HG03135 (cell line): Measurements from ENCODE around the gene TMEM132D.

Source experiments
- ATAC-seq: cut with Tn5 transposase; IDR thresholded peaks from one replicate; pipeline ENCODE4 v1.9.1; 2021; ENCODE audit warnings: mild to moderate bottlenecking, moderate library complexity; ENCODE audit not compliant: unreplicated experiment

The TMEM132D gene

GRCh38 chr12:129606239-129606638, 297.6 kb downstream of the TMEM132D start:
- no peak for ATAC-seq

- no peak for ATAC-seq
Observed at GRCh38 chr12:129605666-129606065, 298.2 kb downstream of the TMEM132D start.

- no peak for ATAC-seq
Observed at GRCh38 chr12:129604506-129604905, 299.3 kb downstream of the TMEM132D start.

DNA sequence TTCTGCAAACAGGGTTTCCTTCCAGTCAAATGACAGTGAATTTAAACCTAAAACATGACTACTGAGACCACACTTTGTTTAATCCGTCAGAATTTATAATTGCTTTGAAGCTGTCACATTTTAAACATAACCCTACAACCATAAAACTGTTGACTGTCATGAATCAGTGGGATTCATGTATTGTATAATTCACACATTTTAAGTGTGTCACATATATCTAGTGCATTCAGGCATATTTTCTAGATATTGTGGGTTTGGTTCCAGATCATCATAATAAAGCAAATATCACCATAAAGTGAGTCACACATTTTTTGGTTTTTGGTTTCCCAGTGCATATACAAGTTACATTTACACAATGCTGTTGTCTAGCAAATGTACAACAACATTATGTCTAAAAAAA, 304.4 kb downstream of the TMEM132D start:
- ATAC-seq: no peak

- ATAC-seq: no peak
Observed at GRCh38 chr12:129594098-129594497, 309.7 kb downstream of the TMEM132D start.

DNA sequence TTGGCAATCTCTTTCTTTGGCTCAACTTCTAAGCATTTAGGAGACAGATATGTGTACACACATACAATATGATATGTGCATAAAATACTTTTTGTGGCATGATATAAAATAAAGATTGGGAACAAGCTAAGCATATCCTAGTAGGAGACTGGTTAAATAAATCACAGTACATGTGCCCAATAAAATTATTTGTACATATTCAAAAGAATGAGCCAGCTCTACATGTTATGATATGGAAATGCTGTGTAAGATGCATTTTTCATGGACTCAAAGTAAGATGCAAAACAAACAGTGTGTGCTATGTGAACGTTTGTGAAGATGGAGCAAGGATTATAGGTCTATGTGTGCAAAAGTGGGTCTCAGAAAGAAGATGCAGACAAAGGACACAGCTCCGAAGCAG, 311.4 kb downstream of the TMEM132D start:
- no peak for ATAC-seq

- no peak for ATAC-seq
Observed at GRCh38 chr12:129589503-129589902, 314.3 kb downstream of the TMEM132D start.

GRCh38 chr12:129588142-129588541, 315.7 kb downstream of the TMEM132D start:
- ATAC-seq: no peak

DNA sequence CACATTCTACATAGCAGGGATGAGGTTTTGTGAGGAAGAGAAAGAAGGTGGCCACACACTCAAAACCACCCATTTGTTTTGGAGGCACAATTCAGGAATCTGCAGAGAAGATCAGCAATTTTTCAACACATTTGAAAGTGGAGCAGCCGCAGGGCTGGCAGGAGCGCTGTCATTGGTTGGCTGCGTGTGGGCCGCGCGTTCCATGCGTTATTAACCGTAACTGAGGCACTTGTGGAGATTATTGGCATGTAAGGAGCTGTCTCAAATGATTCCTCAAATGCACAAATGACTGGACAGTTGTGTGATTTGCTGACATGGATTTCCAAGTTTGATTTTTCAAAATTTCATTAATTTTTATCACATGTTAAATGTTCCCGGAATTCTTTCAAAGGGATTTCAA, 318.5 kb downstream of the TMEM132D start:
- no peak for ATAC-seq

DNA sequence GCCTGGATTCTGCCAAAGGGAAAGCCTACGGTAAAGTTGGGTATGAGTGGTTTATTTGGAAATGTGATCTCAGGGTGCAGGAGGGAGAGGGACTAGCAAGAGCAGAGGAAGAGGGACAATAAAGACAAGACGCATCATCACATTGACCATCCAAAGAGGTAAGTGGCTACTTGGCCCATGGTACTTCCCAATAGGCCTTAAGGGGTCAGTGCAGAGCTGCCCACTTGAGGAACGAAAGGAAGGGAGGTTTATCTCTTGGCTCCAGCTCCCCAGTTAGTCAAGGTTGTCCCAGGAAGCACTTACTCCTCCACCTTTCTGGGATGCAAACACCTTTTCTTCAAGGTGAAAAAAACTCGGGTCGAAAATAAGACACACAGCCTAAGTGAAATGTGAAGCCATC, 323.9 kb downstream of the TMEM132D start:
- ATAC-seq: no peak

GRCh38 chr12:129571901-129572494, 331.8 kb downstream of the TMEM132D start:
- no peak for ATAC-seq

DNA sequence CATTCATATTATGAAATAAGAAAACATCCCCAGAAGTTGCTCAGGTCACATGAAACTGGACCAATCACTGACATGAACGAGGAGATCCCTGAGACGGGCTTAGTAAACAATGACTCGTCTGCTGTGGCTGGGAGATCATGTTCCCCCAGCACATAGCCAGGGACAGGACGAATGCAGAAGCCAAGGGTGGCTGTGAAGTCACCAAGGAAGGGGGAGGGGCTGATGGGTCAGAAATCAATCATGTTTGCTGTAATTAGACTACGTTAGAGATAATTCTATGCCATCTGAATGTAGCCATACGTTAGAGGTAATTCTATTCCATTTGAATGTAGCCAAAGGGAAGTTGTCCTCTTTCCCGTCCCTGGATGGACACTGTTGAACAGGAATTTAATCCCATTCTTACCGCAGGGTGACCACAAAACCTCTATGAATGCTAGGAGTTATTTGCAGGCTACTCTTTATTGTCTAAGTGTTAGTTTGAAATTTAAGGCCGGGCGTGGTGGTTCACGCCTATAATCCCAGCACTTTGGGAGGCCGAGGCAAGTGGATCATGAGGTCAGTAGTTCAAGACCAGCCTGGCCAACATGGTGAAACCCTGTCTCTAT, 332.9 kb downstream of the TMEM132D start:
- ATAC-seq: no peak

GRCh38 chr12:129566800-129567199, 337.0 kb downstream of the TMEM132D start:
- no peak for ATAC-seq

- no peak for ATAC-seq
Observed at GRCh38 chr12:129564768-129565167, 339.1 kb downstream of the TMEM132D start.

DNA sequence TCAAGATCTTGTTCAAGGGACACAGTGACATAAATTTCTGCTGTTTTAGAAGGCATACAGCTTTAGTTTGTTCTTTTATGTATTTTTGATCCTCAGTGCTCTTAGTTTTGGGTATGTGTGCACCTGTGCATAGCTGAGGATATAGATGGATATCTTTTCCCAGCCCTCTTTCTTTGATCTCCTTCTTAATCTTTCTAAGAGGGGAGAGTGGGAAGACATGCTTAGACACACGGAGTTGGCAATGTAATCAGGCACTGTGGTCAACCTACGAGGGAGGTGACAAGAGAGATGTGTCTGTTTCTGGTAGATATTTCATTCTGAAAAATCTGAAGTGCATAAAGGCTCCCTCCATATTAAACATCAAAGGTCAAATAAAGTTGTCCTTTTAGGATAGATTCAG, 340.6 kb downstream of the TMEM132D start:
- ATAC-seq: no peak

DNA sequence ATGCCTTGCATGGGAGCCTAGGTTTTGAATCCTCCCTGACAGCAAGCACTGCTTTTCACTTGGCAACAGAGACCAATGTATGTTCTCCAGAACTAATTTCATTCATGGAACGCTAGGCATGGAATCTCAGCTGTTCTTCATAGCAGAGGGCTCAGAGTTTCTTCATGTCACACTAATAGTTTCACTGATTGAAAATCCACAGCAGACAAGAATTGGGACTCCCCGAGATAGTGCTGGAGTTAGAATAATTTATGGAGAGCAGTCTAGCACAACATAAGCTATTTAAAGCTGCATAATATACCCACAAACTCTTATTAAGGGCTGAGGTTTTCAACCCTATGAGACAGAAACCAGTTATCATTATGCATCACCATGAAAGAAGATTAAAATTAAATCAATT, 342.5 kb downstream of the TMEM132D start:
- ATAC-seq: no peak

GRCh38 chr12:129559776-129560175, 344.0 kb downstream of the TMEM132D start:
- ATAC-seq: no peak

- no peak for ATAC-seq
Observed at GRCh38 chr12:129558036-129558435, 345.8 kb downstream of the TMEM132D start.

DNA sequence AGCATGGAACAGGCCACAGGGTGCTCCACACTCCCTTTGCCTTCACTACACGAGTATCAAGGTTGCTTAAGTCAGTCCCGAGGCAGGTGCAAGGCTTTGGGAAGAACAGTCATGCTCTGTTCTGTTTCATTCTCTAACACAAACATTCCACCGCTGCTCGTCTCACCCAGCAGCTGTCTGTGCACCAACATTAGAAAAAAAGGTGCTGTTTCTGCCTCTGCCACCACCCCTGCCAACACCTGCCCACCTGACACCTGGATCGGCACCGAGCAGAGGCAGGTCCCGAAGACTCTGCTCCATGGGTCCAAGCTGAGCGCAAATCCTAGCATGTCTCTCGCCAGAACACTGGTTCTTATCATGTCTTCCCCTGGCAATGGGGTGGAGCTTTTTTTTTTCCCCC, 347.7 kb downstream of the TMEM132D start:
- ATAC-seq: no peak

DNA sequence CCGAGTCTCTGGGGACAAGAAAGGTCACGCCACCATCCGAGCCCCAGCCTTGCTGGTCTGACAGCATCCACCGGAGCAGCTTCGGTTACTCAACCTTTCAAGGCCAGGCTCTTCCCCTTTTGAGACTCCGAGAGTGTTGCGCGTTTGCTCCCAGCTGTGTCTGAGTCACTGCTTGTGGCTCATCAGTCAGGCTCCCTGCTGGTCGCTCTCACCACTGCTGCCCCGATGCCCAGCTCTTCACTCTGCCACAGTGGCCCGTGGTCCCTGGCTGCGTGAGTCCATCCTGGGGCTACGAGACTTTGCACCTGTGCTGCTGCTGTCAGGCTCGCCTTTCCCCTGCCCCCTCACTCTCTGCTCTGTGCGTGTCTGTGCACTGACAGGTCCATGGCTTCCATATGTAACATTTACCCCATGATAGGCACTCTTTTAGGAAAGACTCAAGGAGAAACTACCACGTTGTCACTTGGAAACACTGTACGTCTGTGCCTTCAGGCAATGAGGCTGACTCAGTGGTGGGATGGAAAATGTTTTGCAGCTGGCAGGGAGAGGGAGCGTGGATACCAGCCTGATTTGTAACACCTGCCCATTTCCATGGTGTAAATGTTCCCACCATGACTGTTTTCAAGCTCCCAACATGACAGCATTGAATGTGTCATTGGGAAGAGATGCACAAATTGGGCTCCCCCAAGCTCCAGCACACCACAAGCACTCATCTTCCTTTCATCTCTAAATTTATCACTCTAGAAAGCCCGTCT, 350.7 kb downstream of the TMEM132D start:
- no peak for ATAC-seq

DNA sequence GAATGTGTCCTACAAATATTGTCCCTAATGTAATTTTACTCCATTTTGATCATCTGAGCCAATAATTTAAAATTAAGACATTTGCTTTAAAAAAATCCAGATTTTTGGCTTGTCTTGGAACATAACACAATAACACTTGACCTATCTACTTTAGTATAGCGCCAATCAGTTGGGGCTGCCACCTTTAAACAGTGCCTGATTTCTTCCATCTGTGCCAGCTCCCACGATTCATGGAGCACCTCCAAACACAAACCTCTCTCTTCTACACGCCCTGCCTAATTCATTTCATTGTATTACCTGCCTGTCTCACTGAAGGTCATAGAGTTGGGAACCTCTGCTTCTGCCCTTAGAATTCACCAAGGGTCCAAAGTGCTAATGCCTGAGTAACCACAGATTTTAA, 352.4 kb downstream of the TMEM132D start:
- no peak for ATAC-seq

- no peak for ATAC-seq
Observed at GRCh38 chr12:129550353-129550752, 353.5 kb downstream of the TMEM132D start.
